Kidney (tissue), 14 donors: ENCODE results near the gene SLC22A31. TPM values are rescaled to one million over a fixed set of nuclear protein-coding genes. Genes with fewer than 3 reads are reported as not detected.

Experiments used
- DNase-seq, 5 donors: peaks; one replicate each; pipeline ENCODE4 v3.0.0-alpha.2; 2013 to 2020
- FAIRE-seq: peaks from 2 replicates; lab custom pipeline; 2012; peaks lifted over from hg19 to GRCh38; lab: Jason Lieb, UNC
- H3K27ac ChIP-seq, 2 donors: one replicate each; pipeline ENCODE4 v1.7.0; 2013; ENCODE audit warnings: low read depth in 2 of 2, low read length in 2 of 2, inconsistent platforms in 1 of 2
- H3K27me3 ChIP-seq: one replicate; pipeline ENCODE4 v1.7.1; 2013; ENCODE audit warnings: low read length, inconsistent platforms; ENCODE audit not compliant: control insufficient read depth, insufficient read depth
- H3K36me3 ChIP-seq, 3 donors: one replicate each; pipeline versions ENCODE4 v1.7.0 to v1.7.1; 2013; ENCODE audit warnings: low read length in 3 of 3, control low read depth in 1 of 3, inconsistent platforms in 1 of 3; ENCODE audit not compliant: insufficient read depth in 3 of 3, control insufficient read depth in 2 of 3
- H3K4me1 ChIP-seq, 3 donors: one replicate each; pipeline versions ENCODE4 v1.7.0 to v1.7.1; 2013; ENCODE audit warnings: low read length in 3 of 3, inconsistent platforms in 1 of 3, low read depth in 1 of 3; ENCODE audit not compliant: control insufficient read depth in 2 of 3, insufficient read depth in 2 of 3
- H3K4me3 ChIP-seq, 3 donors: one replicate each; pipeline versions ENCODE4 v1.7.0 to v1.8.1; 2013; ENCODE audit warnings: low read length in 3 of 3, control low read depth in 1 of 3, inconsistent platforms in 1 of 3
- H3K9ac ChIP-seq, 3 donors: one replicate each; pipeline versions ENCODE4 v1.7.0 to v1.7.1; 2013; ENCODE audit warnings: low read length in 3 of 3, control low read depth in 1 of 3, inconsistent platforms in 1 of 3
- H3K9me3 ChIP-seq, 3 donors: one replicate each; pipeline versions ENCODE4 v1.7.0 to v1.7.1; 2013; ENCODE audit warnings: low read length in 3 of 3, control low read depth in 1 of 3, inconsistent platforms in 1 of 3; ENCODE audit not compliant: control insufficient read depth in 2 of 3, insufficient read depth in 1 of 3
- intact Hi-C: fragments of 100-400 bp; cut with DNase I; formaldehyde crosslinking; loops from one replicate; pipeline ENCODE4 v1.11.1; 2022
- polyA plus RNA-seq: library from polyadenylated mRNA; stranded (reverse); fragments of 350-450 nt; fragmentation: Illumina TruSeq; extraction: RNeasy Lipid Tissue Mini Kit (QIAGEN cat#74804); gene quantifications from one replicate; pipeline ENCODE4 v1.2.3, GENCODE V29; 2014; ENCODE audit warnings: low read depth, low replicate concordance; ENCODE audit not compliant: insufficient read depth
- total RNA-seq: library from RNA; stranded (reverse); fragmentation: NEBNext Ultra II Directional; extraction: Animal tissue kit (Norgen Biotek cat#: 25700); gene quantifications from one replicate; pipeline ENCODE4 v1.2.1, GENCODE V29; 2021
- TF ChIP-seq, protein P1 (sequence below): IDR thresholded peaks from 3 replicates; pipeline ENCODE4 v1.5.1; 2012; ENCODE audit warnings: mild to moderate bottlenecking, moderate library complexity, borderline replicate concordance; ENCODE audit not compliant: insufficient read depth; ENCODE audit errors: extremely low read depth
- donor health status: control.
- donor health status: control.
- donor health status: control.
- donor health status: control.
- donor health status: control.
- donor health status: DM: yes; HTN: yes; CAD: no.
- donor health status: Normal renal cell carcinoma (clear cell type).

The SLC22A31 gene
- total and polyA plus RNA-seq, 2 donors from 2014 or later = 0.47 to 1.8 TPM

DNA sequence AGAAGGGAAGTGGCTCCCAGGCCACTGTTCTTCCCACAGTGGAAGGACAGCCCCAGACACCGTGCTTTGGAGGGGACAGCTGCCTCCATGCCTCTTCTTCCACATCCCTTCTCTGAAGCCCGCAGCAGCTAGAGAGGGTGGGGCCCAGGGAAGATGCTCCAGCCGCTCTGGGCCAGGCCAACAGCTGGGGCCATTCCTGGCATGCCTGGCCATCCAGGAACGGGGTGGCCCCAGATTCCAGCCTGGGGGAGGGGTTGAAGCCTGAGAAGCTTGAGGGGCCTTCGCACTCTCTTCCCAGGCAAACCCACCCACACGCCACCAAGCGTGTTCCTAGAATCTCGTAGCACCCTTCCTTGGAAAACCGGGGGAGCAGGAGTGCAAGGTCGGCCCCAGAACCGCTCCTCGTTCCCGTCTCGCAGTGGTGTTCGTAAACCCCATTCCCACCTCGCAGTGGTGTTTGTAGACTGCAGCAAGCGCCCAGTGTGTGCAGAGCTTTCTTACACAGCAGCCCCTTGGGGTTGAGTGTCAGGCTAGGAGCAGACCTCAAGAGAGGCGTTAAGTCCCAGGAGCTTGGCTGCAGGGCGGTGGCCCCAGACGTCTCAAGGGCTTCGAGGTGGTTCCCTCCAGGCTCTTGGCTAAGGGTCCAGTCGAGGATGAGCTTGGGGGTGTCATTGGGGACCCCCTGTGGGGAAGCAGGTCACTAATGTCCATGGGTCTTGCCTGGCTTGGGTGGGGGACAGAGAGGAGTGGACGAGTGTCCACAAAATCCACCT lies 26.1 kb downstream of the SLC22A31 start:
- FAIRE-seq (no peak), DNase-seq (peak in 1 of 5 donors; percentile 53)
- TF ChIP-seq, protein P1, sequence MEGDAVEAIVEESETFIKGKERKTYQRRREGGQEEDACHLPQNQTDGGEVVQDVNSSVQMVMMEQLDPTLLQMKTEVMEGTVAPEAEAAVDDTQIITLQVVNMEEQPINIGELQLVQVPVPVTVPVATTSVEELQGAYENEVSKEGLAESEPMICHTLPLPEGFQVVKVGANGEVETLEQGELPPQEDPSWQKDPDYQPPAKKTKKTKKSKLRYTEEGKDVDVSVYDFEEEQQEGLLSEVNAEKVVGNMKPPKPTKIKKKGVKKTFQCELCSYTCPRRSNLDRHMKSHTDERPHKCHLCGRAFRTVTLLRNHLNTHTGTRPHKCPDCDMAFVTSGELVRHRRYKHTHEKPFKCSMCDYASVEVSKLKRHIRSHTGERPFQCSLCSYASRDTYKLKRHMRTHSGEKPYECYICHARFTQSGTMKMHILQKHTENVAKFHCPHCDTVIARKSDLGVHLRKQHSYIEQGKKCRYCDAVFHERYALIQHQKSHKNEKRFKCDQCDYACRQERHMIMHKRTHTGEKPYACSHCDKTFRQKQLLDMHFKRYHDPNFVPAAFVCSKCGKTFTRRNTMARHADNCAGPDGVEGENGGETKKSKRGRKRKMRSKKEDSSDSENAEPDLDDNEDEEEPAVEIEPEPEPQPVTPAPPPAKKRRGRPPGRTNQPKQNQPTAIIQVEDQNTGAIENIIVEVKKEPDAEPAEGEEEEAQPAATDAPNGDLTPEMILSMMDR = no peak
- H3K4me1 ChIP-seq = peaks cover 0 to 7% (median 0%) of the 10 kb centered on the region in 3 donors
- H3K9ac ChIP-seq = no peak overlapping the region
- no peak overlapping the region for H3K4me3 ChIP-seq
- no peak overlapping the region for H3K27ac ChIP-seq
- intact Hi-C loops = no loop called here
- no peaks in the 10 kb centered on the region for H3K27me3 ChIP-seq
- H3K9me3 ChIP-seq = no peaks in the 10 kb centered on the region
- no peaks in the 10 kb centered on the region for H3K36me3 ChIP-seq

DNA sequence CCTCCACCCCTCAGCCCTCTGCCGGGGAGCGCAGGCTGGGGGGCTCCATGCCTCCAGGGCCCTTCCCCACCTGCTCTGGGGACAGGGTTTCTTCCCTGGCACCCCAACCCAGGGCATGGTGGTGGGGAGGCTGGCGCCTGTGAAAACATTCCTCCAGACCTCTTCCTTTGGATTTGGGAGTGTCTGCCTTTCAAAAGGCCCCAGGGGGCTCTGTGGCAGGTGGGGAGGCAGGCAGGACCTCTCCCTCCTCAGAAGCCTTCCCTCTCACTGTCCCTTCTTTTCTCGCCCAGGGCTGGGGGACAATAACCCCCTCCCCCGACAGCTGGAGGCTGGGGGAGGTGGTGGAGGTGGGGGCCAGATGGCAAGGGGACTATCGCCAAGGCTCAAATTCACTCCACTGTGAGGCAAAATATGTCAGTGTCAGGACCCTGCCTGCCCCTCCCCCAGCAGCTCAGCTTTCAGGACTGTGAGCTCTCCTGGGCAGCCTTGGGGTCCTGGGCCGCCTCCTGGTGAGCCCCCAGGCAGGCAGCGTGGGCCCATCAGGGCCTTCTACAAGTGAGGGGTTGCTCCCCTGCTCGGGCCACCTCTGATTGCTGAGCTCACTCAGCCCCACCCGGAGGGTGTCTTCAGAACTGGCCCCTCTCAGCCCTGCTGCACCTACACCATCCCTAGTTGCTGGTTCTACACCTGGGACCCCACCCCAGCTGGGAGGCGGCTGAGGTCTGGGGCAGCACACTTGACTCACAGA lies 27.0 kb downstream of the SLC22A31 start:
- peaks cover 0 to 7% (median 0%) of the 10 kb centered on the region in 3 donors for H3K4me1 ChIP-seq
- H3K36me3 ChIP-seq = no peaks in the 10 kb centered on the region
- TF ChIP-seq, protein P1 = no peak
- no peak overlapping the region for H3K4me3 ChIP-seq
- FAIRE-seq = no peak
- no peak overlapping the region for H3K9ac ChIP-seq
- H3K27me3 ChIP-seq = no peaks in the 10 kb centered on the region
- intact Hi-C loops = no loop called here
- peak; percentile 72 to 85 (median 81) for DNase-seq
- H3K9me3 ChIP-seq = no peaks in the 10 kb centered on the region
- no peak overlapping the region for H3K27ac ChIP-seq

DNA sequence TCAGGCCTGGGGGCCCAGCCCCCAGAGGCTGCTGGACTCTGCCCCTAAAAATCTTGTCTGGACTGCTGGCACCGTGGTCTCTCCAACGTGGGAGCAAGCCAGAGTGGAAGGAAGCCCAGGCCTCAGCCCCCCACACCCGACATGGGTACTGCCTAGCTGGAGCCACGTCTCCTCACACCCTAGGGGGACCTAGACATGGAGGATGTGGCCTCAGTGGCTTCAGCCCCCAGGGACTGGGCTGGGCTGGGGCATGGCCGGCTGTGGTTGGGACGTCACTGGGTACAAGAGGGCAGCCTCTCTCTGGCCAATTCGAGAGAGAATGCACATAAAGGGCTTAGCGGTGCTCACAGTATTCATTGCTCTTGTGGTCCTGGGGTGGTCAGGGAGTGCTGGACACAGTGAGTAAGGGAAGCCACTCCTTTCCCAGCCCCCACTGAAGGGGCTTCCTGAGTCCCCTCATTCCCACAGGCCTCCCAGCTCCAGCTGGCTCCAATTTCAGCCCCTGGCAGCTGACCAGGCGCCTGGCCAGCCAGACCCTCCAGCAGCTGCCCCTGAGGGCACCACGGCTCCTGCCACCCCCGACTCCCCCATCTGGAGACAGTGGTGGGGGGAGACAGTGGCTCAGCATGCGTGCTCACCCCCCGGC lies 27.7 kb downstream of the SLC22A31 start:
- Histone ChIP-seq H3K9me3 (no peaks in the 10 kb centered on the region), H3K27me3 (no peaks in the 10 kb centered on the region), H3K4me3 (no peak overlapping the region), H3K27ac (no peak overlapping the region), H3K36me3 (no peaks in the 10 kb centered on the region), H3K9ac (no peak overlapping the region), H3K4me1 (peaks cover 0 to 7% (median 0%) of the 10 kb centered on the region in 3 donors)
- intact Hi-C loops = no loop called here
- TF ChIP-seq, protein P1 = no peak
- peak in 4 of 5 donors; percentile 68 to 85 (median 77) for DNase-seq
- FAIRE-seq = no peak
